Posterior vena cava (tissue), 2 donors: Measurements from ENCODE around the gene GRN. TPM values are rescaled to one million over a fixed set of nuclear protein-coding genes. Genes with fewer than 3 reads are reported as not detected.
"Not testable (repeated sequence)": the region's sequence is repeated elsewhere in the genome, so short reads cannot be mapped to it uniquely, and the experiment has no call there.

Experiments used
- DNase-seq: peaks from one replicate; pipeline ENCODE4 v3.0.0-alpha.2; 2020; ENCODE audit warnings: low spot score
- intact Hi-C, 2 donors: fragments of 100-400 bp; cut with DNase I; formaldehyde crosslinking; loops; one replicate each; pipeline versions ENCODE4 v1.14.1 to v1.14.2; 2022 to 2023
- total RNA-seq, 2 donors: library from RNA; stranded (reverse); fragmentation: NEBNext Ultra II Directional; extraction: Animal tissue kit (Norgen Biotek cat#: 25700); gene quantifications; one replicate each; pipeline ENCODE4 v1.2.1, GENCODE V29; 2021
- donor health status: DM: yes; HTN: yes; CAD: no.
- donor health status: DM: yes; HTN: yes; CAD: no.

The GRN gene
- total RNA-seq, 2 donors from 2014 or later, result 149 to 261 TPM

DNA sequence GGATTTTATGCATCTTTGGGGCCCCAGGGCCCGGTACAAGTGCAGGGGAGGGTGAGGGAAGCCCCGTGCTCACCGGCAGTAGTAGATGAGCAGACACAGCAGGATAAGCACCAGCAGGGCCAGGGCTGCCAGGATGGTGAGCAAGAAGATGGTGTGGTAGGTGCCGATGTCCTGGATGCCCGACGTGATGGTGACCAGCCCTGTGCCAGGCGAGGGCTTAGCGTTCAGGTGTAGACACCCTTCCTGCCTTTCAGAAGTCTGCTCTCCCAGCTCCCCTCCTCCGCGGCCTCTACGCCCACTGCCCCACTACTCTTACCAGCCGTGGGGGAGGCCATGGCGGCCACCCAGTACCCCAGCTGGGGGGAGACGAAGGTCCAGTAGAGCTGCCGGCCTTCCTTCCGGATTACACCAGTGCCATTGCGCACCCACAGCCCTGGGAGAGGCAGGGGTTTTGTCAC is 10.6 kb downstream of the GRN start:
- no peak for DNase-seq
- intact Hi-C loops, result no loop called here

DNA sequence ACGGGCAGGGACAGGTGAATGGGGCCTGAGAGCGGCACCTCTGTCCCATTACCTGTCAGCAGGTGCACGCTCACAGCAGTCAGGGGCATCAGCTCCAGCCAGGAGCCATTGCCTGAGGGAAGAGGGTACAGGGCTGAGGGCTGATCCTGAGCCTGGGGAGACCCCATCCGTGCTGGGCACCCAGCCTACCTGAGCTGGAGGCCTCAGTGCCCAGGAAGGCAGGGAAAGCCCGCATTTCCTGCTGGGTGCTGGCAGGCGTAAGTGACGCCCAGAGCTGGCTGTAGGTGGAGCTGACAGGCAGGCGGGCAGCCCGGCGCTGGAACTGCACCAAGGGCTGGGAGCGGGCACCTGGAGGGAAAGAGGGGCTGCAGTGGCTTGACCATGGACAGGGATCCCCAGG is 11.1 kb downstream of the GRN start:
- intact Hi-C loops, result no loop called here
- DNase-seq, result no peak

GRCh38 chr17:44358066-44358465 is 13.0 kb downstream of the GRN start:
- intact Hi-C loops, result no loop called here
- no peak for DNase-seq

GRCh38 chr17:44359006-44359405 is 13.9 kb downstream of the GRN start:
- intact Hi-C loops, result no loop called here
- DNase-seq, result no peak

DNA sequence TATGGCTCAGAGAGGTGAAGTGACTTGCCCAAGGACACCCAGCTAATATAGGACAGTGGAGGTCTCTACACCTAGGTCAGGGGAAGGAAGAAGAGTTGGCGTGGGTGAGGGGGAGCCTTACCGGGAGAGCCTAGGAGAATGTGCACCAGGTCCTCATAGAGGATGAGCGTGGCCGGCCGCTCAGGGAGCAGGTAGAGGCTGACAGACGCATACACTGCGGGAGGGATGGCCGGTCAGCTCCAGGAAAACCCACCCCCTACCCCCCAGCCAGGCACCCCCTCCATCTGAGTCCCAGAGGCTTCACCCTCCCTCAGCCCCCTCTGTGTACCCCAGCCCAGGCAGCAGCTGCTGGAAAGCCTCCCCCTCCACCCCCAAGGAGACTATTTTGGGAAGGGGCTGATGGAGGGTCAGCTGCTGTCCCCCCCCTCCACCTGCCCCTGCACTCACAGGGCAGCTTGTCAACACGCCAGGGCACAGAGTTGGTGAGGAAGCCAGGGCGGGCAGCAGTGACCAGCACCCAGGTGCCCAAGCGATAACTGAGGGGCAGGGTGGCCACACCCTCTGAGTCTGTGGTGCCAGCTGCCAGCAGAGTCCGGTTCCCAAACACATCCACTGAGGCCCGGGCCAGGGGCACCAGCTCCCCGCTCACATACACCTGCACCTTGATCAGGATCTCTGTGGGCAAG is 14.5 kb downstream of the GRN start:
- DNase-seq, result no peak
- intact Hi-C loops, result no loop called here

GRCh38 chr17:44360144-44360533 is 15.0 kb downstream of the GRN start:
- intact Hi-C loops, result no loop called here
- DNase-seq, result no peak

- intact Hi-C loops, result no loop called here
- no peak for DNase-seq
Observed at GRCh38 chr17:44360826-44361225, 15.7 kb downstream of the GRN start.

GRCh38 chr17:44361292-44362260 is 16.5 kb downstream of the GRN start:
- DNase-seq, result no peak
- intact Hi-C loops, result no loop called here

- intact Hi-C loops, result no loop called here
- no peak for DNase-seq
Observed at GRCh38 chr17:44362459-44362948, 17.4 kb downstream of the GRN start.

DNA sequence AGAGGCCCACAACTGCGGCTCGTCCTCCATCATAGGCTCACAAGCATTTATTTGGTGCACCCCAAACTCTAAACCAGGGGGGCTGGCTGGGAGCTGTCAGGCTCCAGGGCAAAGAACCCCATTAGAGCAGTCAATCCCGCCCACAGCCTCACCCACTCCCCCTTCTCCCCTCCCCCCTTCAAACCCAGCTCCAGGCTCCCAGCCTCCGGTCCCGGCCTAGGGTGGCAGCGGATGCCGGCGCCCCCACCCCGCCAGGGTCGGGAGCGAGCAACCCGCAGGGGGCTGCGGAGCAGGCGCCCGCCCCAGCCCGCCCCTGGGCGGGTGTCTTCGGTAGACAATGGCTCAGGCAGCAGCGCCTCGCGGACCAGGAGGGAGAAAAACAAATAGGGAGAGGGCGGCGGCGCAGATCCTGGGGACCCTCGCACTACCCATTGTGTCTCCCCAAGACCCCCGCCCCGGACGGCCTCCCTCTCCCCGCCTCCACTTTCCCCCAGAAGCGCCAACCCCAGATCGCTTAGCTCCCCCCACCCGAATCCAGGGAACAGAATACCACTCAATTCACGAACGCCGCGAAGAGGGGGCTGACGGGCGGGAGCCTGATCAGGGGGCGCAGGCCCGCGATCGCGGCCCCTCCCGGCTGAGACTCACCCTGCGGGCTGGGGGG is 18.0 kb downstream of the GRN start:
- intact Hi-C loops, result no loop called here
- no peak for DNase-seq

DNA sequence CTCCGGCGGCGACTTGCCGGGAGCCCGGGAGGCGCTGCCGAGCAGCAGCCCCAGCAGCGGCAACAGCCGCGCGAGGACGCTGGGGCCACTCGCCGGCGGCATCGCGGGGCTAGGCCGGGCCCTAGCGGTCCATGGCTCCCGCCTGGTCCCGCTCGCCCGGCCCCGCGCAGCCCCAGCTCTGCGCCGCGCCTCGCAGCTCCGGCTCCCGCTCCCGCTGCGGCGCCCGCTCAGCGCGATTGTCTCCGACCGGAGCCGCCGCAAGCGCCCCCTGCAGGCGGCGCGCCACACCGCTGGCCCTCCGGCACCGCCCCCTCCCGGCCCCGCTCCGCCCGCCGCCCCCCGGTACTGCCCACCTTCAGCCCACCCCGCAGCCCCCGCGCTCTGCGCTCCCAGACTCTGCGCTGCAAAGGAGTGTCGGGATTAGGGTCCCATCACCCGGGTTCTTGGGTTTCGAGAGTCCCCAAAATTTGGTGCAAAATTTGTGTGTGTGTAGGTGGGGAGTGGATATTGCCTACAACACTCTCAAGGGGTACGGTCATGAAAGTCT is 18.6 kb downstream of the GRN start, which contains the start of gene FAM171A2:
TSS of gene FAM171A2 (minus strand) at position 241 of the 547 bp plus-strand sequence. CDS start at position 102, 139 bp downstream.
- DNase-seq, result no peak
- intact Hi-C loops, result no loop called here

GRCh38 chr17:44365051-44365450 is 19.9 kb downstream of the GRN start:
- DNase-seq, intact Hi-C loops: not testable (repeated sequence)

DNA sequence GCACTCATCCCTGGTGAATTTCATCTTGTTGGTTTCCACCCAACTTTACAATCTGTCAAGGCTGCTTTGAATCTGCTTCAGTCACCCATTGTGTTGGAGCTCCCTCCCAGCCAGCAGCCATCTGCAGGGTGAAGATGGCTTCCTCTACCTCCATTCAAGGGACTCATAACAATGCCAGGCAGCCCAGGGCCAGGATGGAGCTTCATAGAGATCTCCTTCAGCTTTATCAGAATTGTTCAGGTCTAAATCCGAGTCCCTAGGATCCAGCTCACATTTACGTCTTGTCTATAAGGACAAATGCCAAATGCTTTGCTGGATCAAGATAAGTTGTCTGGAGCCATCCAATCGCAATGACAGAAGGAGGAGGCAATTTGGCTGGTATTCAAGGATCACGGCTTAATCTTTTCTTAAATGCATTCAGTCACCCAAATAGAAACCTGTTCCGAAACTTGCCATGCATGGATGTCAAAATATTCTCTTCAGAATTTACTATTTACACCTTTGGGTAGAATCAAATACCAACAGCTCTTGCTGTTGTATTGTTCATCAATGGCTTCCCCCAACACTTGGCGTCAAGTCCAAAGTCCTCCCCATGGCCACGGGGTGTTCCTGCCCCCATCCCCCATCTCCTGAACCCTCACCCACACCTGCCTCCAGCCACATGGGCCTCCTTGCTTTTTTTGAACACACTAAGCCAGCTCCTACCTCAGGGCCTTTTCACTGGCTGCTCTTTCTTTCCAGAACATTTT is 22.3 kb downstream of the GRN start:
- DNase-seq, result no peak
- intact Hi-C loops, result no loop called here

GRCh38 chr17:44368391-44369243 is 23.5 kb downstream of the GRN start:
- intact Hi-C loops, result loop anchor here in 1 of 2 donors (1.0 kb wide), 1 partner anchor 23 kb away; the partner anchor contains the start of gene GRN
- not testable (repeated sequence) for DNase-seq

DNA sequence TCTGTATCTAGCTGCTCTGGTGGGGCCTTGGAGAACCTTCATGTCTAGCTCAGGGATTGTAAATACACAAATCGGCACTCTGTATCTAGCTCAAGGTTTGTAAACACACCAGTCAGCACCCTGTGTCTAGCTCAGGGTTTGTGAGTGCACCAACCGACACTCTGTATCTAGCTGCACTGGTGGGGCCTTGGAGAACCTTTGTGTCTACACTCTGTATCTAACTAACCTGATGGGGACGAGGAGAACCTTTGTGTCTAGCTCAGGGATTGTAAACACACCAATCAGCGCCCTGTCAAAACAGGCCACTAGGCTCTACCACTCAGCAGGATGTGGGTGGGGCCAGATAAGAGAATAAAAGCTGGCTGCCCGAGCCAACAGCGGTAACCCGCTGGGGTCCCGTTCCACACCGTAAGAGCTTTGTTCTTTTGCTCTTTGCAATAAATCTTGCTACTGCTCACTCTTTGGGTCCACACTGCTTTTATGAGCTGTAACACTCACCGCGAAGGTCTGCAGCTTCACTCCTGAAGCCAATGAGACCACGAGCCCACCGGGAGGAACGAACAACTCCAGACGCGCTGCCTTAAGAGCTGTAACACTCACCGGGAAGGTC is 24.4 kb downstream of the GRN start:
- not testable (repeated sequence) for DNase-seq
- intact Hi-C loops, result loop anchor here in 1 of 2 donors (1.0 kb wide), 1 partner anchor 24 kb away; the partner anchor contains the start of gene GRN

- intact Hi-C loops, result no loop called here
- DNase-seq, result no peak
Observed at GRCh38 chr17:44372036-44372435, 26.9 kb downstream of the GRN start.
